ENCODE measurements around the gene ANKRD44.
"Not testable (repeated sequence)": the region's sequence is repeated elsewhere in the genome, so short reads cannot be mapped to it uniquely, and the experiment has no call there.

The ANKRD44 gene

GRCh38 chr2:197315371-197315770, 4.8 kb upstream of the ANKRD44 start:
- no peak for DNase-seq

- no peak for DNase-seq
Observed at GRCh38 chr2:197312186-197312585, 1.6 kb upstream of the ANKRD44 start.

- DNase-seq, result no peak
Observed at GRCh38 chr2:197311421-197312033, 947 bp upstream of the ANKRD44 start.

GRCh38 chr2:197310987-197311420, 424 bp upstream of the ANKRD44 start:
- no peak for DNase-seq

GRCh38 chr2:197309691-197310231, 819 bp downstream of the ANKRD44 start:
- DNase-seq, result peak; percentile 79

GRCh38 chr2:197308996-197309690, 1.4 kb downstream of the ANKRD44 start:
- no peak for DNase-seq

GRCh38 chr2:197308585-197308984, 2.0 kb downstream of the ANKRD44 start:
- DNase-seq, result no peak

GRCh38 chr2:197307933-197308521, 2.6 kb downstream of the ANKRD44 start:
- peak; percentile 80 for DNase-seq

GRCh38 chr2:197307236-197307932, 3.2 kb downstream of the ANKRD44 start:
- DNase-seq, result no peak

GRCh38 chr2:197306696-197307040, 3.9 kb downstream of the ANKRD44 start:
- no peak for DNase-seq

GRCh38 chr2:197306024-197306695, 4.4 kb downstream of the ANKRD44 start:
- no peak for DNase-seq

- DNase-seq, result no peak
Observed at GRCh38 chr2:197304556-197305011, 6.0 kb downstream of the ANKRD44 start.

GRCh38 chr2:197300139-197300538, 10.4 kb downstream of the ANKRD44 start:
- no peak for DNase-seq

GRCh38 chr2:197298609-197299008, 12.0 kb downstream of the ANKRD44 start:
- DNase-seq, result no peak

GRCh38 chr2:197297772-197298318, 12.7 kb downstream of the ANKRD44 start:
- DNase-seq, result no peak

- DNase-seq, result no peak
Observed at GRCh38 chr2:197297266-197297665, 13.3 kb downstream of the ANKRD44 start.

- no peak for DNase-seq
Observed at GRCh38 chr2:197296835-197297234, 13.7 kb downstream of the ANKRD44 start.

- no peak for DNase-seq
Observed at GRCh38 chr2:197294260-197294659, 16.3 kb downstream of the ANKRD44 start.

- no peak for DNase-seq
Observed at GRCh38 chr2:197293252-197294007, 17.1 kb downstream of the ANKRD44 start.

GRCh38 chr2:197292619-197293018, 18.0 kb downstream of the ANKRD44 start:
- DNase-seq, result no peak

GRCh38 chr2:197287596-197287932, 23.0 kb downstream of the ANKRD44 start:
- not testable (repeated sequence) for DNase-seq

All from activated CD8-positive, alpha-beta memory T cell treated with anti-CD3 and anti-CD28 coated beads, Interleukin-2, amount 50 U/mL, for 48 hours (primary cell).